Measurements from ENCODE around the gene IL17C.

GRCh38 chr16:88684569-88685155 is 46.3 kb downstream of the IL17C start:
- TF ChIP-seq CTCF (IDR thresholded peaks at IDR 0.05; ENCODE audit: poor library complexity, severe bottlenecking), result no peak
- no peak for TF ChIP-seq EZH2 (IDR thresholded peaks at IDR 0.05; ENCODE audit: borderline replicate concordance, insufficient read depth, low read length, poor library complexity, severe bottlenecking)
- TF ChIP-seq REST (IDR thresholded peaks at IDR 0.05; ENCODE audit: borderline replicate concordance), result no peak
- TF ChIP-seq RAD21 (conservative IDR thresholded peaks at IDR 0.05), result no peak
- no peak for TF ChIP-seq POLR2AphosphoS5 (IDR thresholded peaks at IDR 0.05)
- no peak for TF ChIP-seq EP300 (conservative IDR thresholded peaks at IDR 0.05; ENCODE audit: poor library complexity, severe bottlenecking)
- no peak for TF ChIP-seq TAF1 (IDR thresholded peaks at IDR 0.05; ENCODE audit: low read depth)
- no peak for TF ChIP-seq MXI1 (conservative IDR thresholded peaks at IDR 0.05; ENCODE audit: poor library complexity, severe bottlenecking)

All from neural cell (in vitro differentiated cells).